Osteoblast (primary cell): ENCODE measurements around the gene DTNB. TPM values are rescaled to one million over a fixed set of nuclear protein-coding genes. Genes with fewer than 3 reads are reported as not detected.

ENCODE experiments used
- DNase-seq: peaks from one replicate; pipeline ENCODE4 v3.0.0; 2011; ENCODE audit warnings: low spot score, mixed read lengths; ENCODE audit not compliant: insufficient read length; ENCODE audit errors: missing footprints
- H2AFZ ChIP-seq: 2 replicates; pipeline ENCODE4 v1.6.0; 2011; ENCODE audit warnings: mild to moderate bottlenecking, low read length
- H3K27ac ChIP-seq: 2 replicates; pipeline ENCODE4 v1.5.1; 2011; ENCODE audit warnings: mild to moderate bottlenecking, low read depth, low read length, moderate library complexity
- H3K27me3 ChIP-seq: 2 replicates; pipeline ENCODE4 v1.6.0; 2012; ENCODE audit warnings: mild to moderate bottlenecking, control low read depth, inconsistent platforms, low read length, moderate library complexity; ENCODE audit not compliant: insufficient read depth
- H3K36me3 ChIP-seq: 2 replicates; pipeline ENCODE4 v1.5.1; 2011; ENCODE audit warnings: mild to moderate bottlenecking, low read length, control low read depth, moderate library complexity; ENCODE audit not compliant: insufficient read depth
- H3K4me1 ChIP-seq: 2 replicates; pipeline ENCODE4 v1.5.1; 2011; ENCODE audit warnings: mild to moderate bottlenecking, low read length, control low read depth, moderate library complexity; ENCODE audit not compliant: insufficient read depth
- H3K4me2 ChIP-seq: 2 replicates; pipeline ENCODE4 v1.6.0; 2011; ENCODE audit warnings: mild to moderate bottlenecking, low read length; ENCODE audit not compliant: insufficient read depth
- H3K4me3 ChIP-seq: fragments of 200-600 bp; sonication (generic); 3 replicates; pipeline ENCODE4 v1.5.1; 2012; ENCODE audit warnings: mild to moderate bottlenecking, low read length, inconsistent platforms; ENCODE audit not compliant: insufficient read depth
- H3K79me2 ChIP-seq: 2 replicates; pipeline ENCODE4 v1.6.0; 2012; ENCODE audit warnings: mild to moderate bottlenecking, low read length, control low read depth, inconsistent platforms; ENCODE audit not compliant: insufficient read depth
- H3K9me3 ChIP-seq: 2 replicates; pipeline ENCODE4 v1.5.1; 2011; ENCODE audit warnings: low read depth, low read length, control low read depth
- H4K20me1 ChIP-seq: 2 replicates; pipeline ENCODE4 v1.6.0; 2012; ENCODE audit warnings: mild to moderate bottlenecking, low read length, control low read depth; ENCODE audit not compliant: insufficient read depth
- total RNA-seq: library from RNA; depleted of rRNA; stranded (reverse); fragments of >200 nt; gene quantifications from 2 replicates; pipeline ENCODE4 v1.2.3, GENCODE V29; 2012
- TF ChIP-seq, protein P1 (sequence below): IDR thresholded peaks from 2 replicates; pipeline ENCODE4 v1.5.1; 2011; ENCODE audit warnings: mild to moderate bottlenecking, low read depth, low read length, moderate library complexity; ENCODE audit errors: extremely low read depth

DTNB gene
- total RNA-seq, 1 donor, result 9.8 TPM

GRCh38 chr2:25377822-25378421, 295.5 kb downstream of the DTNB start:
- H3K4me3 ChIP-seq, result no peak overlapping the region
- H4K20me1 ChIP-seq, result no peaks in the 10 kb centered on the region
- H3K79me2 ChIP-seq, result no peaks in the 10 kb centered on the region
- peaks cover 12% of the 10 kb centered on the region for H3K4me1 ChIP-seq
- H3K27me3 ChIP-seq, result no peaks in the 10 kb centered on the region
- H2AFZ ChIP-seq, result no peak overlapping the region
- no peak overlapping the region for H3K27ac ChIP-seq
- H3K9me3 ChIP-seq, result no peaks in the 10 kb centered on the region
- TF ChIP-seq, protein P1, sequence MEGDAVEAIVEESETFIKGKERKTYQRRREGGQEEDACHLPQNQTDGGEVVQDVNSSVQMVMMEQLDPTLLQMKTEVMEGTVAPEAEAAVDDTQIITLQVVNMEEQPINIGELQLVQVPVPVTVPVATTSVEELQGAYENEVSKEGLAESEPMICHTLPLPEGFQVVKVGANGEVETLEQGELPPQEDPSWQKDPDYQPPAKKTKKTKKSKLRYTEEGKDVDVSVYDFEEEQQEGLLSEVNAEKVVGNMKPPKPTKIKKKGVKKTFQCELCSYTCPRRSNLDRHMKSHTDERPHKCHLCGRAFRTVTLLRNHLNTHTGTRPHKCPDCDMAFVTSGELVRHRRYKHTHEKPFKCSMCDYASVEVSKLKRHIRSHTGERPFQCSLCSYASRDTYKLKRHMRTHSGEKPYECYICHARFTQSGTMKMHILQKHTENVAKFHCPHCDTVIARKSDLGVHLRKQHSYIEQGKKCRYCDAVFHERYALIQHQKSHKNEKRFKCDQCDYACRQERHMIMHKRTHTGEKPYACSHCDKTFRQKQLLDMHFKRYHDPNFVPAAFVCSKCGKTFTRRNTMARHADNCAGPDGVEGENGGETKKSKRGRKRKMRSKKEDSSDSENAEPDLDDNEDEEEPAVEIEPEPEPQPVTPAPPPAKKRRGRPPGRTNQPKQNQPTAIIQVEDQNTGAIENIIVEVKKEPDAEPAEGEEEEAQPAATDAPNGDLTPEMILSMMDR, result no peak
- DNase-seq, result no peak
- no peaks in the 10 kb centered on the region for H3K36me3 ChIP-seq
- H3K4me2 ChIP-seq, result no peak overlapping the region

- Histone ChIP-seq H3K79me2 (no peaks in the 10 kb centered on the region), H3K36me3 (no peaks in the 10 kb centered on the region), H3K4me3 (peak overlapping the region; percentile 64), H3K27ac (no peak overlapping the region), H3K4me2 (peak overlapping the region; percentile 91), H3K27me3 (no peaks in the 10 kb centered on the region), H3K9me3 (no peaks in the 10 kb centered on the region), H2AFZ (peak overlapping the region; percentile 82), H4K20me1 (no peaks in the 10 kb centered on the region), H3K4me1 (peaks cover 12% of the 10 kb centered on the region)
- TF ChIP-seq, protein P1, result peak; percentile 80
- peak; percentile 98 for DNase-seq
Observed at GRCh38 chr2:25376750-25377621, 296.4 kb downstream of the DTNB start.

DNA sequence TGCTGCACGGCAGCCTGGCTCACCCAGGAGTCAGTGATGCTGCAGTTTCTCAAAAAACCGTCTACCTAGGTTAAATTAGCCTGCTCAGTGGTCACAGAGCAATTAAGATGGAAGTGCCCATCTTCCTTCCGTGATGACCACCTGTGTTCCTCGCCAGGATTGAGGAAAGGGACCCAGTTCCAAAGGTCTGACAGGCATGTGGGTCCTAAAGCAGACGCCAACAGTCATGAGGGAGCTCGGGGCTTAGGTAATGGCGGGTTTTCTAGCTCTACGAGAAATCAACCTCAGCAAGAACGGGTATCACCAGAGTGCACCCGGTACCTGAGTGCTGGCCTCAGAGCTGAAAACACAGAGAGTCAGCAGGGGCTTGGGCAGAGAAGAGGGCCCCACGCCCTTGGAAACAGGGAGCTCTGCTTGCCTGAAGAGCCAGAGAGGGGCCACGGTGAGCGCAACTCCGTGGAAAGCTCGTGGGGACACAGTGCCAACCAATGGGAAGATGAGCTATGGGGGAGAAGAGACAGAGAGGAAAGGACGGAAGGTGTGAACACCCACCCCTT, 297.3 kb downstream of the DTNB start:
- peak overlapping the region; percentile 64 for H3K4me3 ChIP-seq

More for the DNA sequence above, 297.3 kb downstream of the DTNB start:
- peak; percentile 38 for DNase-seq
- peak overlapping the region; percentile 69 for H2AFZ ChIP-seq
- peak overlapping the region; percentile 91 for H3K4me2 ChIP-seq
- no peaks in the 10 kb centered on the region for H3K36me3 ChIP-seq
- peaks cover 12% of the 10 kb centered on the region for H3K4me1 ChIP-seq
- H3K27ac ChIP-seq, result no peak overlapping the region
- no peaks in the 10 kb centered on the region for H3K9me3 ChIP-seq
- no peaks in the 10 kb centered on the region for H3K79me2 ChIP-seq
- TF ChIP-seq, protein P1, result no peak
- H4K20me1 ChIP-seq, result no peaks in the 10 kb centered on the region
- no peaks in the 10 kb centered on the region for H3K27me3 ChIP-seq
